Activated T-cell treated with anti-CD3 and anti-CD28 coated beads for 1 hour (primary cell): ENCODE results near the gene CCR2.

Source experiments
- DNase-seq: peaks from one replicate; pipeline ENCODE4 v3.0.0-alpha.2; 2020; ENCODE audit warnings: low read depth

CCR2 gene

GRCh38 chr3:46354984-46355383, 1.1 kb downstream of the CCR2 start:
- no peak for DNase-seq

DNA sequence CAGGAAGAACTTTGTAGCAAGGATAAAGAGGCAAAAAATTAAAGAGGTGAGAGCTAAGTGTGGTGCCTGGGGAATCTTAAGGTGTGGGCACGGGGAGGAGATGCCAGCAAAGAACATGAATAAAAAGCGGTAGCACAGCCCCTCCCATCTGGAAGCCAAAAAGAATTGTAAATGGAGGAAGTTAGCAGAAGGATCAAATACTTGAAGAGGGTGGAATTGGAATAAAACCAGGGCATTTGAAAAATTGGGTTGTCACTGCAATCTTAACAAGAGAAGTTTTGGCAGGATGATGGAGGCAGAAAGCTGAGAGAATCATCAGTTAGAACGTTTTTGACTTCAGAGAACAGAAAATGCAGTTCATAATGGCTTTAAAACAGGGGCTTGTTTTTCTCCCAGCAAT, 2.4 kb downstream of the CCR2 start:
- no peak for DNase-seq

DNA sequence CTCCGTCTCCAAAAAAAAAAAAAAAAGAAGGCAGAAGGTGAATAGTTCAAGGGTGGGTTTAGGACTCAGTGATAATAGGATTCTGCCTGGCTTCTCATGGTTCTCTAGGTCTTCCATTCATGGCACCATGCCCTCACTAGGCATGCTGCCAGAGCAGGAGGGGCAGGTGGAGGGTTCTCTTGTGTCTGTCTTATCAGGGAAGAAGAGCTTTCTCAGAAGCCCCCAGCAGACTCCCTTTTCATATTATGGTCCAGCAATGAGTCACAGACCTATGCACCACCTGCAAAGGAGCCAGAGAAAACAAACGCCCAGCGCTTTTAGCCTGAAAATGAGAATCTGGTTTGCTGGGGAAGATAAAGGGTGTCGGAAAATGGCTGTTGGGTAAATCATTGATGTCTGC, 3.0 kb downstream of the CCR2 start:
- no peak for DNase-seq

DNA sequence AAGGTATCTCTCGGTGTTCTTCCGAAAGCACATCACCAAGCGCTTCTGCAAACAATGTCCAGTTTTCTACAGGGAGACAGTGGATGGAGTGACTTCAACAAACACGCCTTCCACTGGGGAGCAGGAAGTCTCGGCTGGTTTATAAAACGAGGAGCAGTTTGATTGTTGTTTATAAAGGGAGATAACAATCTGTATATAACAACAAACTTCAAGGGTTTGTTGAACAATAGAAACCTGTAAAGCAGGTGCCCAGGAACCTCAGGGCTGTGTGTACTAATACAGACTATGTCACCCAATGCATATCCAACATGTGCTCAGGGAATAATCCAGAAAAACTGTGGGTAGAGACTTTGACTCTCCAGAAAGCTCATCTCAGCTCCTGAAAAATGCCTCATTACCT, 4.6 kb downstream of the CCR2 start:
- DNase-seq, result no peak

DNA sequence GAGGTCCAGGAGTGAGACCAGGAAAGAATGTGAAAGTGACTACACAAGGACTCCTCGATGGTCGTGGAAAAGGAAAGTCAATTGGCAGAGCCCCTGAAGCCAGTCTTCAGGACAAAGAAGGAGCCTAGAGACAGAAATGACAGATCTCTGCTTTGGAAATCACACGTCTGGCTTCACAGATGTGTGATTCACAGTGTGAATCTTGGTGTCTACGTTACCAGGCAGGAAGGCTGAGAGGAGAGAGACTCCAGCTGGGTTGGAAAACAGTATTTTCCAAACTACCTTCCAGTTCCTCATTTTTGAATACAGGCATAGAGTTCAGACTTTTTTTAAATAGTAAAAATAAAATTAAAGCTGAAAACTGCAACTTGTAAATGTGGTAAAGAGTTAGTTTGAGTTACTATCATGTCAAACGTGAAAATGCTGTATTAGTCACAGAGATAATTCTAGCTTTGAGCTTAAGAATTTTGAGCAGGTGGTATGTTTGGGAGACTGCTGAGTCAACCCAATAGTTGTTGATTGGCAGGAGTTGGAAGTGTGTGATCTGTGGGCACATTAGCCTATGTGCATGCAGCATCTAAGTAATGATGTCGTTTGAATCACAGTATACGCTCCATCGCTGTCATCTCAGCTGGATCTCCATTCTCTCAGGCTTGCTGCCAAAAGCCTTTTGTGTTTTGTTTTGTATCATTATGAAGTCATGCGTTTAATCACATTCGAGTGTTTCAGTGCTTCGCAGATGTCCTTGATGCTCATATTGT, 6.0 kb downstream of the CCR2 start:
- DNase-seq, result no peak

GRCh38 chr3:46360907-46361306, 7.0 kb downstream of the CCR2 start:
- DNase-seq, result no peak

DNA sequence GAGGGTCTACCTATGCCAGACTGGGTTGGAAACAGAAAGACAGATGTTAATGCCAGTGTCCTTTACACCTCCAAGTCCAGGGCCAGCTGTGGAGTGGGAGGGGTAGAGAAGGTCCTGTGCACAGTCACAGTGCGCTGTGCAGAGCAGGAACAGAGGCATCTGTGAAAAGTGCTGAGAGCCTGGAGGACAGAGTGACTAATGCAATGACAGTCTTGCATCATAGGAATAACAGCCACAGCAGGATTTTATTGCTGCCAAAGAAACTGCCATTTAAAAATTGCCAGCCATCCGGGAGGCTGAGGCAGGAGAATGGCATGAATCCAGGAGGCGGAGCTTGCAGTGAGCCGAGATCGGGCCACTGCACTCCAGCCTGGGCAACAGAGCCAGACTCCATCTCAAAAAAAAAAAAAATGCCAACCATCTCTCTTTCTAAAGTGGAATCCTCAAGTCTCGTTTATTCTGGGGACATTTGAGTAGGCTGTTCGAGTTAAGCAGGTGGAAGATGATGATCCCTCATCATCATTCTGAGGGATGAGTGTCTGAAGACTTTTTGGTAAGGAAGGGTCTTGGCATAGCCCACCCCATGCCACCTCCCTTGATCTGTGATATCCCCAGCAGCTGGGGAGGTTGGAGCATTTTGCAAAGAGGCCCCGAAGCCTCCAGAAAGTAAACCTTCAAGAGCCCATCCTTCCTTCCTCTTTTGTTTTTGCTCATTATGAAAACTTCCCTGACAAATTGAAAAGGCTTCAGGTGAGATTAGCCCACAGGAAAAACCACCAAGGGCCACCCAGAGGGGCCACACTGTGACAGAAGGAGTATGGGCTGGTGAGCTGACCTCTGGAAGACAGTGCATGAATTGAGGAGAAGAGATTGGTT, 7.7 kb downstream of the CCR2 start:
- DNase-seq, result no peak

DNA sequence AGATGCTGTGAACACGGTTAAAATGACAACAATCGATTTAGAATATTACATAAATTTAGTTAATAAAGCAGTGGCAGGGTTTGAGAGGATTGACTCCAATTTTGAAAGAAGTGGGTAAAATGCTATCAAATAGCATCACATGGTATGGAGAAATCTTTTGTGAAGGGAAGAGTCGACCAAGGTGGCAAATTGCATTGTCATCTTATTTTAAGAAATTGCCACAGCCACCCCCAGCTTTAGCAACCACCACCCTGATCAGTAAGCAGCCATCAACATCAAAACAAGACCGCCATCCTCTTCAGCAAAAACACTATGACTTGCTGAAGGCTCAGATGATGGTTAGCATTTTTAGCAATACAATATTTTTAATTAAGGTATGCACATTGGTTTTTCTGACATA, 11.1 kb downstream of the CCR2 start:
- no peak for DNase-seq

DNA sequence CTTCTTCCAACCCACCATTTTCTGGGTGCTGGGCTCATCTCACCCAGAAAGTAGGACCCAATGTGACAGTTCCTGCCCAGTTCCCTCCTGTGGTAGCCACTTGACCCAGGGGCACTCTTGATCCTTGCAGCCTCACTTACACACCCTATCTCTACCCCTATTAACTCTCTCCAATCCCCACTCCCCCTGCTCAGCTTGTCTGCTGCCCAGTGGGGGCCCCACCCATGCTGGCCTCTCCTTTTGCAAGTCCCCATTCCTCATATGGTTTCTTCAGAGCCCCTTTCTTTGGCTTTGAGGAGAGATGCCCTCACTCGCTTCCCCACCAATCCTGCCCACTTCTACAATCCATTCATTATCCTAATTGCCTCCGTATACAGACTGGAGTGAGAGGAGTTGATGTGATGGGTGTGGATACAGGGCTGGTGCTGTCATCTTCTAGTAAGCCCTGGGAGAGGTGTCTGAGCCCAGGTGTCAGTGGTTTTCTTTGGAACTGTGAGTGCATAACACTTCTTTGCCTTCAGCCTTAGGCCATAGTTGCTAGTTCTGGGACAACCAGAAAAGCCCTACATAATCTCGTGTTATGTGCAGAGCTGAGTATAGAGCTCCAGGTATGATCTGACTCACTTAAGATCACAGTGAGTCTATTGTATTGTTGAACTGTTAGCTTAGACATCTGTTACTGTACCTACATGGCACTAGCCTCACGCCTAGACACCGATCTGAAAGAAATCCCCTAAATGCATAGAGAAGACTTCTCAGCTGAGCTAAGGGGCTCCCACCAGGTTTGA, 12.0 kb downstream of the CCR2 start:
- DNase-seq, result no peak

DNA sequence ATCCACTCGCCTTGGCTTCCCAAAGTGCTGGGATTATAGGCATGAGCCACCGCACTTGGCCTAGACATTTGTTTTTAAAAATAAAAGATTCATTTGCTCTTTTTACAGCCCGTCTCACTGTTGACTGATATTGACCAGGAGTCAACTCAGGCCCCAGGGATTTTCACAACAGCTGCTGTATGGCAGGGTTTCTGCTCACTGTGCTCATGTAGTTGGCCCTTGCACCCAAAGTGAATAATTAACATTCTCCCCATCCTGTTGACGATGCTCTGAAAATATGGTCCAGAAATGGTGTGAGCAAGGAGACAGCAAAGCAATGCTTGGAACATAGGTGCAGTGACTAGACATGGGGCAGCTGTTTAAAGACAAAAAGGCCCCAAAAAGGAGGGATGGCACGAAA, 13.9 kb downstream of the CCR2 start:
- no peak for DNase-seq

GRCh38 chr3:46368569-46368968, 14.7 kb downstream of the CCR2 start:
- DNase-seq, result peak; percentile 37

GRCh38 chr3:46369151-46369550, 15.2 kb downstream of the CCR2 start:
- DNase-seq, result no peak

DNA sequence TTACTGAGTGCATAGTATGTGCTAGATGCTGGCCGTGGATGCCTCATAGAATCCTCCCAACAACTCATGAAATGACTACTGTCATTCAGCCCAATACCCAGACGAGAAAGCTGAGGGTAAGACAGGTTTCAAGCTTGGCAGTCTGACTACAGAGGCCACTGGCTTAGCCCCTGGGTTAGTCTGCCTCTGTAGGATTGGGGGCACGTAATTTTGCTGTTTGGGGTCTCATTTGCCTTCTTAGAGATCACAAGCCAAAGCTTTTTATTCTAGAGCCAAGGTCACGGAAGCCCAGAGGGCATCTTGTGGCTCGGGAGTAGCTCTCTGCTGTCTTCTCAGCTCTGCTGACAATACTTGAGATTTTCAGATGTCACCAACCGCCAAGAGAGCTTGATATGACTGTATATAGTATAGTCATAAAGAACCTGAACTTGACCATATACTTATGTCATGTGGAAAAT, 15.8 kb downstream of the CCR2 start:
- no peak for DNase-seq

GRCh38 chr3:46370839-46371518, 17.1 kb downstream of the CCR2 start, which contains the start of gene CCR5:
TSS of gene CCR5 (plus strand) at chr3:46370946. CDS start at chr3:46372903, 1,957 bp downstream.
- no peak for DNase-seq

DNA sequence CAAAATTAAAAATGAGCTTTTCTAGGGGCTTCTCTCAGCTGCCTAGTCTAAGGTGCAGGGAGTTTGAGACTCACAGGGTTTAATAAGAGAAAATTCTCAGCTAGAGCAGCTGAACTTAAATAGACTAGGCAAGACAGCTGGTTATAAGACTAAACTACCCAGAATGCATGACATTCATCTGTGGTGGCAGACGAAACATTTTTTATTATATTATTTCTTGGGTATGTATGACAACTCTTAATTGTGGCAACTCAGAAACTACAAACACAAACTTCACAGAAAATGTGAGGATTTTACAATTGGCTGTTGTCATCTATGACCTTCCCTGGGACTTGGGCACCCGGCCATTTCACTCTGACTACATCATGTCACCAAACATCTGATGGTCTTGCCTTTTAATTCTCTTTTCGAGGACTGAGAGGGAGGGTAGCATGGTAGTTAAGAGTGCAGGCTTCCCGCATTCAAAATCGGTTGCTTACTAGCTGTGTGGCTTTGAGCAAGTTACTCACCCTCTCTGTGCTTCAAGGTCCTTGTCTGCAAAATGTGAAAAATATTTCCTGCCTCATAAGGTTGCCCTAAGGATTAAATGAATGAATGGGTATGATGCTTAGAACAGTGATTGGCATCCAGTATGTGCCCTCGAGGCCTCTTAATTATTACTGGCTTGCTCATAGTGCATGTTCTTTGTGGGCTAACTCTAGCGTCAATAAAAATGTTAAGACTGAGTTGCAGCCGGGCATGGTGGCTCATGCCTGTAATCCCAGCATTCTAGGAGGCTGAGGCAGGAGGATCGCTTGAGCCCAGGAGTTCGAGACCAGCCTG, 17.8 kb downstream of the CCR2 start:
- no peak for DNase-seq

- DNase-seq, result no peak
Measured at GRCh38 chr3:46372492-46373359, 18.8 kb downstream of the CCR2 start.

GRCh38 chr3:46374755-46375154, 20.8 kb downstream of the CCR2 start:
- no peak for DNase-seq

DNA sequence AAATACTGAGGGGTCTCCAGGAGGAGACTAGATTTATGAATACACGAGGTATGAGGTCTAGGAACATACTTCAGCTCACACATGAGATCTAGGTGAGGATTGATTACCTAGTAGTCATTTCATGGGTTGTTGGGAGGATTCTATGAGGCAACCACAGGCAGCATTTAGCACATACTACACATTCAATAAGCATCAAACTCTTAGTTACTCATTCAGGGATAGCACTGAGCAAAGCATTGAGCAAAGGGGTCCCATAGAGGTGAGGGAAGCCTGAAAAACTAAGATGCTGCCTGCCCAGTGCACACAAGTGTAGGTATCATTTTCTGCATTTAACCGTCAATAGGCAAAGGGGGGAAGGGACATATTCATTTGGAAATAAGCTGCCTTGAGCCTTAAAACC, 21.3 kb downstream of the CCR2 start:
- no peak for DNase-seq

GRCh38 chr3:46375814-46376213, 21.9 kb downstream of the CCR2 start:
- DNase-seq, result no peak

DNA sequence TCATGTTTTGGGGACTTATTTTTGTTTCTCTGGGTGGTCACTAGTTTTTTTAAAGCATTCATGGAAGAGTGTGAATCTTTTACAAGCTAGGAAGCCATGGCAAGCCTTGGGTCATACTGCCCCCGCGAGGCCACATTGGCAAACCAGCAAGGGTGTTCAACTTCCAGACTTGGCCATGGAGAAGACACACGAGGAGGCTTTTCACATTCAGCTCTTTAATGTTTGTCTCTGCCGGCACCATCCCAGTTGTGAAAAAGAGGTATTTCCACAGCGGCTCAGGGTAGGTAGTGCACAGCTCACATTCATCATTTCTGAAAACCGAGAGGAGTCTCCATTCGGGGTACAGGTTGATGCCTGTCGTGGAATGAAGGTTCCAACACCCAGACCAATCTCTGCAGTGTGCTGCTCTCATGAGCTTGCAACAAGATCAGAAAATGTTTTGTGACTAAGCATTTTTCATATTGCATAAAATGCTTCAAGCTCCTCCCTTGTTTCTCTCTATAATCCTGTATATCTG, 24.6 kb downstream of the CCR2 start:
- peak; percentile 51 for DNase-seq
